Activated T-cell treated with anti-CD3 and anti-CD28 coated beads for 1 hour (primary cell): ENCODE measurements around the gene VEGFA.
"Not testable (repeated sequence)": the region's sequence is repeated elsewhere in the genome, so short reads cannot be mapped to it uniquely, and the experiment has no call there.

ENCODE experiments used
- DNase-seq: peaks from one replicate; pipeline ENCODE4 v3.0.0-alpha.2; 2020; ENCODE audit warnings: low read depth

Gene VEGFA

DNA sequence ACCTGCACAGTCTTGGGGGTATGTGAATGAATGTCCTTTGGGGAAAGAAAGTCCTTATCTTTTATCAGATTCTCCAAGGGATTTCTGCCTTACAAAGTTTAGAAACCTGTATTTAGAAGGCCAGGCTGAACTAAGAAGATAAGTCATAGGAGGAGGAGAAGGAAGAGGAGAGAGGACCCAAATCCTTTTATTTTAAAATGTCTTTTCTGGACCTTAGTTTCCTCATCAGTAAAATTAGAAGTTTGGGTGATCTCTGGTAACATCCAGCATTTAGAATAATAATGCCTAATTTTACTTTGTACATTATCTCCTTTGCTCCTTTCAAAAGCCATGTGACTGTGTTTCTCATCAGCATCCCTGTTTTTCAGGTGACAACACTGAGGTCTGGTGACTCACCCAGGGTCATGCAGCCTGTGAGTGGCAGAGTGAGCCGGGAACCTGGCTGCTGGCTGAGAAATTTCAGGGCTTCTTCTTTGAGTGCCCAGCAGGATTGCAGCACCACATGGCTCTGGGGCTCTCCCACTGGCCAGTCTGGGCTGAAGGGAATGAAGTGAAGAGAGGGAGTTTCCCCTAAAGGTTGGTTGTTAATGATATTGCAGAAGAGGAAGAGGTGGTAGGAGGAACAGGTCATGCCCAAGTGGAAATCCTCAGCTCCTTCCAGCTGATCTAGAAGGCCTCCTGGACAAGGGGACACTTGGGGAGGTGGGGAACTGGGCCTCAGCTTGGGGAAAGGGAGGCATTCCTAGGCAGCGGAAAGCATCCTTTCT is 34.0 kb downstream of the VEGFA start:
- no peak for DNase-seq

DNA sequence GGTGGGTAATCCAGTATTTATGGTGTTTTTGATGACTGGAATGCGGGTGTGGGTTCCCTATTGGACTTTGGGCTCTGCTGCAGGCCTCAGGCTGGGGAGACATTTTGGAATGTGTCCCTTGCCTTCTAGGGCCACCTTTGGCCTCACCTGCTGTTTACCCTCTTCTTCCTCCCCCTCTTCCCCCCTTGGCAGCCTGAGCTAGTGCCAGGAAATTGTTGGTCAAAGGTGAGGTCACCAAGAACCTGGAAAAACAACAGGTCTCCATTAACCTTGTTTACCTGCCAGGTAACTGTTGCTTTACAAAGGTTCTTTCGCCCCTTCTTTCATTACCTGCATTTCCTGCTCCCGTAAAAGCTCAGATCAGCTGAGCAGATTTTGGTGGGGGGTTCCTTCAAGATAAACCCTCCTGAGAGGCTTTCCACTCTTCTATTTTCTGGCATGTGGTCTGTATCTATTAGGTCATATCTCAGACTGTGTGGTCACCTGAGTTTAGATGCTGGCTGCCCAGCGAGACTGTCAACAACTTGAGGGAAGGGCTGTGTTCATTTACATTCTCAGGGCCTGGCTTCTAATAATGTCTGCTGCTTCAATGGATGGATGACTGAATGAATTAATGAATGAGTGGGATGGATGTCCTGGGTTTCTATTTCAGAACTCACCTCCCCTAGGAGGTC is 34.7 kb downstream of the VEGFA start:
- no peak for DNase-seq

- no peak for DNase-seq
Measured at GRCh38 chr6:43805699-43806042, 35.7 kb downstream of the VEGFA start.

DNA sequence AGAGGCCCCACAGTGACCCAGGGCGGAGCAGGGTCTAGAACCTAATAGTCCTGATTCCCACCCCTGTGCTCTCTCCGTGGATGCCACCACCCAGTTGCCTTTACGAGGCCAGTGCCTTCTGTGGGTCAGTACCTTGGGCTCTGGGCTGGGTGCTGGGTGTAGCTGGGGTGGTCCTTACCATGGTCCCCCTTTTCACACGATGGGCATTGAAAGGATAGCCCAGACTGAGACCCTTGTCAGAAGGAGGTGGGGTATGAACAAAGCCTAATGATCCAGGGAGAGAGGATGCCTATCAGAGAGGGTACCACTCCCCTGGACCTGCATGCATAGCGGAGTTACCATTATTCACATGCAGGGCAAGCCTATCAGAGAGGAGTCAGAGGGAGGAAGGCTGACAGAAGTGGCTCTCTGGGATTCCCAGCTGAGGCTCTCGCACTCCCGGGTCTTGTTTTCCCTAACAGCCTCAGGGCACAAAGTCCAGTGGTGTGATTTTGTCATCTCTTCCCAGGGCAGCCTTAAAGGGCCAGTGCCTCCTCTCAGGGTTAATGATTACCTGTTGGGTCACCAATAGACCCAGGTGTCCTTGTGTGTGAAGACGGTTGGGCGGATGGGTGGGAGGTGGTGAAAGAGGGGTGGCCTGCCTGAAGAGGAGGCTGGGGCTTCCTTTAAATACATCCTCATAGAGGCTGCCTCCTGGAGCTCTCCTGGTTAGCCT is 36.2 kb downstream of the VEGFA start:
- DNase-seq: no peak

GRCh38 chr6:43806758-43807227 is 36.8 kb downstream of the VEGFA start:
- no peak for DNase-seq

DNA sequence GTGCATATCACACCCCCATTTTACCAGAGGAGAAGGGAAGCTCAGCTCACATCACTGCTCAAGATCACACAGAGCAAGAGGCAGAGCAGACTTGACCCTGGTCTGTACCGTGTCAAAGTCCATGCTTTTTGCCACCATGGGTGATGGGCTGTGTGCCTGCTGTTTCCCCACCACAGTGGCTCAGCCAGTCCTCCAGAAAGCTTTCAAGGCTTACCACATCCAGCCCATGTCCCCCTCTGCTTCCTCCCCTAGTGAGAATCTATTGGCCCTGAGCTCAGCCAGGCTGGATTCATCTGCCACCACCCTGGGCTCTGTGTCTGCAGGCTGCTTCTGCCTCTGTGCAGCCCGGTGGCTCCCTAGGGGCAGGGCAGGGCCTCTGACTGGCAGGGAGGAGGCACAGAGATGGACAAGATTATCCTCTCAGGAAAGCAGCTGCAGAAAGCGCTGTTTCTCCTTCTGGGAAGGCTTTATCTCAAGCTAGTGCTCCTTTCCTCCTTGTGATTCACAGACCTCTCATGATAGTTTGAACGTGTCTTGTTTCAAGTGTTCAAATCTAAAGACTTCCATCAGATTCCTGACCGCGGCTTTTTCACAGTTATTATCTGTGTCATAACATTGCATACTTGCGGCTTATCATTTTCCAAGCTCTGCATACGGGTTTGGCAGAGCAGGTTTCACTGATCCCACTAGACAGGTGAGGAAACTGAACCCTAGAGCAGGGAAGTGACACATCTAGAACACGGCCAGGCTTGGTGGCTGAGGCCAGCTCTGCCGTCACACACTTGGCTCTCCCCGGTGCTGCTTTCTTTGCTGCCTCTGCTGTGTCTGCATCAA is 37.4 kb downstream of the VEGFA start:
- no peak for DNase-seq

GRCh38 chr6:43808412-43808811 is 38.4 kb downstream of the VEGFA start:
- DNase-seq: no peak

GRCh38 chr6:43809417-43810305 is 39.6 kb downstream of the VEGFA start:
- no peak for DNase-seq

- DNase-seq: no peak
Measured at GRCh38 chr6:43810965-43811732, 41.1 kb downstream of the VEGFA start.

GRCh38 chr6:43811733-43812099 is 41.7 kb downstream of the VEGFA start:
- DNase-seq: no peak

DNA sequence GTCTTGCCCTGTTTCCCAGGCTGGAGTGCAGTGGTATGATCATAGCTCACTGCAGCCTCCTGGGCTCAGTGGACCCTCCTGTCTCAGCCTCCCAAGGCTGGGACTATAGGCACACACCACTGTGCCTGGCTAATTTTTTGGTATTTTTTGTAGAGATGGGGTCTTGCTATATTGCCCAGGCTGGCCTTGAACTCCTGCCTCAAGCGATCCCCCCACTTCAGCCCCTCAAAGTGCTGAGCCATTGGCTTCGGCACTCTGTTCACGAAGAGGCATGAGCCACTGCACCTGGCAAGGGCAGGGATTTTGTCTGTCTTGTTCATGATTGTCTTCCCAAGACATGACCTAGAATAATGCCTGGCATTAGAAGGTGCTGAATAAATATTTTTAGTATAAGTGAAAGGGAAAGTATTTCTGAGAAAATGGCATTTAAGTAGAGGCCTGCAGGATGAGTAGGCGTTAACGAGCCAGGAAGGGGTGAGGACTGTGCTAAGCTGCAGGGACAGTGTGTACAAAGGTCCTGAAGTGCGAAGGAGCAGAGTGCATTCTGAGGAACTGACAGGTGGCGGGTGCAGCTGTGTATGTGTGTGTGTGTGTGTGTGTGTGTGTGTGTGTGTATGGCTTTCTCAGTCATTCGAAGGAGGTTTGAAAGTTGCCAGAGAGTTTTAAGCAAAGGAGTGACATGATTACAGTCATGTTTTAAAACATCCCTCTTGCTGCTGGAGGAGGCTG is 43.0 kb downstream of the VEGFA start:
- no peak for DNase-seq

- DNase-seq: no peak
Measured at GRCh38 chr6:43814111-43814510, 44.1 kb downstream of the VEGFA start.

DNA sequence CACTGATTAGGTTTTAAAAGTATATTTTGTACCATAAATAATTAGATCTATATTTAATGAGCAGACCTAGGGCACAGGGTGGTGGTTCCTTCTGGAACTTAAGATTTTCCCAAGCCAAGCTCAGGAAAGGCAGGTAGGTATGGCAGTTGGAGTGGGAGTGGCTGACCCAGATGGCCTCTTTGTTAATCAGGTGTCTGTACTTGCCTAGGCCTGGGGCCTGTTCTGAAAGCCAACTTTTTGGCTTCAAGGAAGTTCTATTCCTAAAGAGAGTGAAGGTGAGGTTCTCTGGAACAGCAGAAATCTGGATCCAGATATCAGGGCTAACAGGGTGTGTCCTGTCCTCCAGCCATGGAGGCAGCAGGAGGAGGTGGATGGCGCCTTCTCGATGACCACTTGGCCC is 44.9 kb downstream of the VEGFA start:
- no peak for DNase-seq

DNA sequence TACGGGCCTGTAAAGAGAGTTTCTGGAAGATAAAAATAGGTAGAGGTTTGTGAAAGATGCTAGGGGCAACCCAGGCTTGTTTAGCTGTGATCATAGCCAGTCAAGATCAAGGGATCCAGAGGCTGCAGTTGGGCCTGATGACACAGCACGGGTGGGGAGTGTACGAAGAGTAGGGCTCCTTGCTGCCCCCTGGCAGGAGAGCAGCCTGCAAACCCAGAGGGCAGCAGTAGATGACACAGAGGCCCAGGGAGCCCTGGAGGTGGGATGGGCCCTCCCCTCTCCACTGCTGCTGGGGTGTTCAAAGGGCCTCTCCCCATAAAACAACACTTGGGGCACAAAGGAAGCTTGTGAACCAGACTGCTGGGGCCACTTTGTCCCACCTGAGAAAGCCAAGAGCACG is 47.2 kb downstream of the VEGFA start:
- no peak for DNase-seq

DNA sequence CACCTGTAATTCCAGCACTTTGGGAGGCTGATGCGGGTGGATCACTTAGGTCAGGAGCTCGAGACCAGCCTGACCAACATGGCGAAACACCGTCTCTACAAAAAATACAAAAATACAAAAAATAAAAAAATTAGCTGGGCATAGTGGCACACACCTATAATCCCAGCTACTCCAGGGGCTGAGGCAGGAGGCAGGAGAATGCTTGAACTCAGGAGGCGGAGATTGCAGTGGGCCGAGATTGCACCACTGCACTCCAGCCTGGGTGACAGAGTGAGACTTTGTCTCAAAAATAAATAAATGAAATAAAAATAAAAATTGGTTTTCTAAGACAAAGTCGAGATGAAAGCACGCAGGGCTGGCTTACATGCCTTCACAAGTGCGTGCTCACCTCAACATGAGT is 49.0 kb downstream of the VEGFA start:
- DNase-seq: not testable (repeated sequence)

- DNase-seq: no peak
Measured at GRCh38 chr6:43819958-43820357, 49.9 kb downstream of the VEGFA start.

- no peak for DNase-seq
Measured at GRCh38 chr6:43820486-43820885, 50.5 kb downstream of the VEGFA start.

- no peak for DNase-seq
Measured at GRCh38 chr6:43821101-43821886, 51.3 kb downstream of the VEGFA start.

- DNase-seq: no peak
Measured at GRCh38 chr6:43823390-43823789, 53.4 kb downstream of the VEGFA start.
